HG02973 (cell line): ENCODE measurements around the gene RRP8.

Experiments
- ATAC-seq: cut with Tn5 transposase; IDR thresholded peaks from one replicate; pipeline ENCODE4 v1.9.1; 2021; ENCODE audit warnings: moderate library complexity; ENCODE audit not compliant: unreplicated experiment

Gene RRP8

DNA sequence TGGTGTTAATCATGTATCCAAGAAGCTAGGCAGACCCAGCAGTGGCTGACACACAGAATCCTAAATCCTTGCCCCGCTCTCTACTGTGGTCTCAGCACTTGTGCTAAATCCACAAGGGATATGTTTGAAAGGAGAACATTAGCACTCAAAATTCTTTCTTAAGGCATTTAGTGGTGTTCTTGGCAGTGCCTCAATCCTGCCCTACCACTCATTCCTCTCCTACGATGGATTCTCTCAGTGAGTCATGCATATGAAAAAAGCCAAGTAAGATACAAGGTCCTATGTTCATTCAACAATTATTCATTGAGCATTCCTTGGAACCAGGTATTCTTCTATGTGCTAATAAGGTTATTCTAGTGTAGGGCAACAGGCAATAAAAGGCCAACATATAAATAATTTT, 31.2 kb downstream of the RRP8 start:
- ATAC-seq: no peak

DNA sequence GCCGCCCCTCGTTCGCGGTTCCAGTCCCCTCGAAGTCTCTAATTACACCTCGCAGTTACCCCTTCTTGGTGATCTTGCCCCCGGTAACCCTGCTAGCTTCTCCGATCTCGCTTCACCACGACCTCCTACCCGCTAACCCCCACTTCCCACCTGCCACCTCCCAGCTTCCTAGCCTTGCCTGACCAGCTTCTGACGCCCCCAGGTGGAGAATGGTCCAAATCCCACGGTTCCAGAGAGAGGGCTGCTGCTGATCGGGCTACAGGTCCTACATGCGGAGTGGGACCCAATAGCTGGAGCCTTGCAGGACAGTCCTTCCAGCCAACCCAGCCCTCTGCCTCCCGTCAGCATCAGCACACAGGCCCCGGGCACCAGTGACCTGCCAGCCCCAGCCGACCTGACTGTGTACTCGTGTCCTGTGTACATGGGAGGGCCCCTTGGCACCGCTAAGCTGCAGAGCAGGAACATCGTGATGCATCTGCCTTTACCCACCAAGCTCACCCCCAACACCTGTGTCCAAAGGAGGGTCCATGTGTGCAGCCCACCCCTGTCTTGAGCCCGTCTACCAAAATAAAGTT, 31.9 kb downstream of the RRP8 start:
- ATAC-seq: no peak

DNA sequence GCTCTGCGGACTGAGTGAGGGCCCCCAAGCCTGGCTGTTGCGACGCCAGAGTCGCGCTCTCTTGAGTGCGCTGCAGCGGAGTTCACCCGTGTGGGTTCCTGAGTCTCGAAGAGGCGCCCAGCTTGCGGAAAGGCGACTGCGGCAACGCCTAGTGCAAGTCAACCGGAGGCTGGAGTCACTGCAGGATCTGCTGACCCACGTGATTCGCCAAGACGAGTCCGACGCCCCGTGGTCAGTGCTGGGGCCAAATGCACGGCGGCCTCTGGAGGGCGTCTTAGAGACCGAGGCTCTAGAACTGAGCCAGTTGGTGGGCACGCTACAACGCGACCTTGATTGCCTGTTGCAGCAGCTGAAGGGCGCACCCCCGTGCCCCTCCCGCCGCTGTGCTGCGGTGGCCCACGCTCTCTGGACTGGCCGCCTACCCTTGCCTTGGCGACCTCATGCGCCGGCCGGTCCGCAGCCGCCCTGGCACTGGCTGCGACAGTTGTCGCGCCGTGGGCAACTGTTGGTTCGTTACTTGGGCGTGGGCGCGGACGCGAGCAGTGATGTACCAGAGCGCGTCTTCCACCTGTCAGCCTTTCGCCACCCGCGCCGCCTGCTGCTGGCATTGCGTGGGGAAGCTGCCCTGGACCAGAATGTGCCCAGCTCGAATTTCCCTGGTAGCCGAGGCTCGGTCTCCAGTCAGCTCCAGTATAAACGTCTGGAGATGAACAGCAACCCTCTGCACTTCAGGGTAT, 32.6 kb downstream of the RRP8 start:
- no peak for ATAC-seq

DNA sequence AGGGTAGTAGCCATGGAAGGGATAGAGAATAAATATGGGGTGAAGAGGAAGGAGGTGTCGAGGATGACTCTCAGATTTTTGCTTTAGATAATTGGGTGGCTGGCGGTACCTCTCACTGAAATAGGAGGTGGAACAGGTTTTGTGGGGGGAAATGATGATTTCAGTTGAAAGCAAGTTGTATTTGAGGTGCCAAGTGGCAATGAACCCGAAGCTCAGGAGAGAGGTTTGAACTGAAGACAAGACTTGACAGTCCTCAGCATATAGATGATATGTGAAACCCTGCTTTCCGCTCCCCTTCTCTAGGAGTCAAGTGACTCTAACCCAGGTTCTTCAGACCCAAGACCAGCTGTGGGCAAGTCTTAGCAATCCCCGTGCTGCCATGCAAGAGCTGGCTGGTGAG, 33.7 kb downstream of the RRP8 start:
- ATAC-seq: no peak

DNA sequence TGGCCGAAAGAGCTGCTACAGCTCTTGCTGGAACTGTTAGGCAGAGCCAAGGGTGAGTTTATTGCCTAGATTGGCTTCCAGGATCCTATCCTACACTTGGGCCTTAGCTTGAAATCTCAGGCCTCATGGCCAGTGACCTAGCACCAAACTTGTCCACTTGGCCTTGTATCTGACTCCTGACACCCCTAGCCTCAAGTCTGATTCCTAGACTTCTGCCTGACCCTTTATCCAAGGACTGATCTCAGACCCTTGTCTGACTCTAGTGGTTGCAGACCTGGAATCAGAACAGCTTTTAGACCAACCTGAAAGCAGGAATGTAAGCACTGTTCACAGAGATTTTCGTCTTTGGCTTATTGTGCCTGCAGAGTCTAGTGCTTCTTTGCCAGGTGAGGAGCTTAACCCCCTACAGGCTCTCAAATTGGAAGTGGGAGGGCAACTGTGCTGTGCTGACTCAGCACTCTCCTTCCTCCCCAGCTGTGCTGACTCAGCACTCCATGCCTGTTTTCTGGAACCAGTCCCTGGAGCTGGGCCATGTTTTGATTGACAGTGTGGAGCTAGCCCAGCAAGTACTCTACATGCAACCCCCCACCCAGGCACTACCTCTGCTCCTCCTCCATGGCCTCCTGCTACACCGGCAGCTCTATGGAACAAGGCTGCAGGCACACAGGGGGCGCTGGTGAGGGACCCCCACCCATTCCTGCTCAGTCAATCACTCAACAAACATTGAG, 35.1 kb downstream of the RRP8 start:
- no peak for ATAC-seq

DNA sequence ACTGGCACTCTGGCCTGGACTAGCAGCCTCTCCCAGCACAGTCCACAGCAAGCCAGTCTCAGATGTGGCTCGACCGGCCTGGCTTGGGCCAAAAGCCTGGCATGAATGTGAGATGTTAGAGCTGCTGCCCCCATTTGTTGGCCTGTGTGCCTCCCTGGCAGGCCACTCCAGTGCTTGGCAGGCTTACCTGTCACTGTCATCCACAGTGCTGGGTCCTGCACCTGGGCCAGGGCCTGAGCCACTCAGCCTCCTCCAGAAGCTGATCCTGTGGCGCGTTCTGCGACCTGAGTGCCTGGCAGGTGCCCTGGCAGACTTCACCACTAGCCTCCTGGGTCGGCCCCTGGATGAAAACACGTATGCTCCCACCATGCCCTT, 36.1 kb downstream of the RRP8 start:
- no peak for ATAC-seq

- ATAC-seq: no peak
Measured at GRCh38 chr11:6566704-6567370, 36.6 kb downstream of the RRP8 start.

- ATAC-seq: no peak
Measured at GRCh38 chr11:6565988-6566703, 37.3 kb downstream of the RRP8 start.

- no peak for ATAC-seq
Measured at GRCh38 chr11:6565325-6565724, 38.1 kb downstream of the RRP8 start.

- no peak for ATAC-seq
Measured at GRCh38 chr11:6563667-6564066, 39.7 kb downstream of the RRP8 start.

GRCh38 chr11:6563121-6563619, 40.2 kb downstream of the RRP8 start:
- no peak for ATAC-seq

DNA sequence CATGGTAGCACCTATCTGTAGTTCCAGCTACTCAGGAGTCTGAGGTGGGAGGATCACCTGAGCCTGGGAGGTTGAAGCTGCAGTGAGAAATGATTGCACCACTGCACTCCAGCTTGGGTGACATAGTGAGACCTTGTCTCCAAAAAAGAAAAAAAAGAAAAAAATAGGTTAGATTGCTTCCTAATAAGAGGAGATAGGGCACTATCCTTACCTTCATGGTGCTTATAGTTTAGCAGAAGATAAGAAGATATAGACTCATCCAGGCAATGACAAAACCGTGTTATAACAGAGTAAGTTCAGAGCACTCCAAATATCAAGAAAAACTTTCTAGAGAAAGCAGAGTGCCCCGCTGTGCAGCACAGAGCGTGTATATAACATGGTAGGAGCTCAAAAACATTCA, 42.1 kb downstream of the RRP8 start:
- ATAC-seq: no peak

DNA sequence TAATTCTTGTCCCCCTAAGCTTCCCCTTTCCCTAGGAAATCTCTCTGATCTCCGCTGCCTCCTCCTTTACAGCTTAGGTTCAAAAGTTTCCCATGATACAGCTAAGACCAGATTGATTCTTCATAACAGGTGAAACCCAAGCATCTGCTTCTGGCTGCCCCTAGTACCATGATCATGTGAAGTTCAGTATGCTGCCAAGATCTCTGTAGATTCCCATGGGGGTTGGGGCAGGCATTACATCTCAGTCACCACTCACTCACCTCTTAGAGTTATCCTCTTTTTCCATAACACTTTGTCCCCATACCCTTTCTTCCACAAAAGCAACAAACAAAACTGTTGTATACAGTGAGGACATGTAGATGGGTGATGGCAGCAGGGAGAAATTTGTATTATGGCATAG, 44.0 kb downstream of the RRP8 start:
- no peak for ATAC-seq

DNA sequence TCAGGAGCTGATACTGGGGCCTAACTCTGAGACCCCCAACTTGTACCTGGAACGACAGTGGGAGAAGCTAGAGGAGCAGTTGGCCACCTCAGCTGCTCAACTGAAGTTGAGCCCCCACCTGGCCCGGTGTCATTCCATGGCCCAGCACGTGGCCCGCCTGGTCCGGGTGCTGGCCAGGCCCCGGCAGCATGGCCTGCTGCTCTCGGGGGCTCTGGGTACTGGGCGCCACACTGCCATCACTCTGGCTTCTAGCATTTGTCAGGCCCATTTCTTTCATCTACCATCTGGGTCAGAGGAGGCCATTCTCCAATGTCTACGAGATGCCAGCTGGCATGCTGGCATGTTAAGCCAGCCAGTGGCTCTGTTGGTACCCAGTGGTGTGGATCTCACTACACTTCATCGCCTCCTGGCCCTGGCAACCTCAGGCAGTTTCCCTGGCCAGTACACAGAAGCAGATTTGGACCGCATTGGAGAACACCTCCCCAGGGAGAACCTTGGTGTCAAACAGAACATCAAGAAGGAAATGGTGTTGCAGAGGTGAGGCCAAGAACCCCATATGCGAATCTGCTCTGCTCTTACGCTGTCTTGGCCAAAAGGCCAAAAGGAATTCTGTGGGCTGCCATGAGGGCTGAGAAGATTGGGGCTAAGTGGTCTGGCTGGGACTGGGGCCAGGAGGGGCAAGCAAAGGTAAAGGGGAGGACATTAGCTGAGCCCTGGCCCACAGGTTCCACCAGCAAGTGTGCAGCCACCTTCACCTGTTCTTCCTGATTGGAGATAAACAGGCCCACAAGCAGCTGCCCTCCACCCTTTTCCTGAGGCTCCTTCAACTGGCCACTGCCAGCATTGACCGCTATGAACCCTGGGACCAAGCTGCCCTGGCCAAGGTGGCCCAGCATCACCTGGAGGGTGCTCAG, 45.4 kb downstream of the RRP8 start:
- no peak for ATAC-seq

- ATAC-seq: no peak
Measured at GRCh38 chr11:6557063-6557462, 46.4 kb downstream of the RRP8 start.

DNA sequence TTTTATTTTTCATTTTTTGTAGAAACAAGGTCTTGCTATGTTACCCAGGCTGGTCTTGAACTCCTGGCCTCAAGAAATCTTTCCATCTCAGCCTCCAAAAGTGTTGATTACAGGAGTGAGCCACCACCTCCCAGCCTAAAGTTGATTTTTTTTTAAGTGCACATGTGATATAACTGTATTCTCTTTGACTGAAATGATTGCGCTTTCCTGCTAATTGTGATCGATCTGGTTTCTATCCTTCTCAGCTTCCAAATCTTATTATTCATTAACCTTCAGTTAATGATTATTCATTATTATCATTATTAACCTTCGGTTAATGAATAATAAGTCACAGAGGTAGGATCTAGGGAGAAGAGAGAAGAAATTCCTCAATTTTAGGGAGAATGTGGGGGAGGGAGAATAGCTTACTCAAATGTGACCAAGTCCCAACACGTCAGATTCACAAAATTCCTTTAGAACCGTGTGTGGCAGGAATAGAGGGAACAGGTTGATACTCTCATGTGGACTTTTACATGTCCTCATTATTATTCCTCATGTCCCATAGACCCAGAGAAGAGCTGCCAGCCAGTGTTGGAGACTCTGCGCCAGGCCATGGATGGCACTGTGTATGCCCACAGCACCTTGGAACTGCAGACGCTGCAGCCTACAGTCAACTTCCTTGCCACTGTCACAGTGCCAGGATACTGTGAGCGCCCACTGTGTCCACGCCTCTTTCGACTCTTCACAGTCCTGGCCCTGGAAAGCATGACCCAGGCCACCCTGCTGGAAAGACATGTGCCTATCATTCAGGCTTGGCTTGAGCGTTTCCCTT, 47.1 kb downstream of the RRP8 start:
- no peak for ATAC-seq

- no peak for ATAC-seq
Measured at GRCh38 chr11:6554828-6555706, 48.3 kb downstream of the RRP8 start.

DNA sequence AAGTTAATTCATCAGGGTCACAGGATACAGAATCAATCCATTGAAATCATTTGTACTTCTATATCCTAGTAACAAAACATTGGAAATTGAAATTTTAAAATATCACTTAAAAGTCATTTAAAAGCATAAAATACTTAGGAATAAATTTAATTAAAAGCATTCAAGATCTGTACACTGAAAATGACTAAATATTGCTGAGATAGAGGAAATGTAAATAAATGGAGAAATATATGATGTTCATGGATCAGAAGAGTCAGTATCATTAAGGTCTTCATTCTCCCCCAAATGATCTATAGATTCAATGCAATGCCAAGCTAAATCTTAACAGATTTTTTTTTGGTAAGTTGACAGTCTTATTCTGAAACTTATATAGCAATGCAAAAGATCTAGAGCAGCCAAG, 49.8 kb downstream of the RRP8 start:
- no peak for ATAC-seq
